CD4-positive, alpha-beta T cell treated with Interleukin-6 at 100 ng/mL for 8 hours (primary cell): ENCODE measurements around the gene DNAH11.
"Not testable (repeated sequence)": the region's sequence is repeated elsewhere in the genome, so short reads cannot be mapped to it uniquely, and the experiment has no call there.

Experiments used
- DNase-seq: peaks from one replicate; pipeline ENCODE4 v3.0.0-alpha.2; 2020; ENCODE audit warnings: mixed read lengths, low spot score

The DNAH11 gene

GRCh38 chr7:21617916-21618390 is 75.1 kb downstream of the DNAH11 start:
- no peak for DNase-seq

- no peak for DNase-seq
Observed at GRCh38 chr7:21618706-21619105, 75.9 kb downstream of the DNAH11 start.

GRCh38 chr7:21620054-21620453 is 77.2 kb downstream of the DNAH11 start:
- DNase-seq, result no peak

- DNase-seq, result no peak
Observed at GRCh38 chr7:21624320-21624719, 81.5 kb downstream of the DNAH11 start.

- no peak for DNase-seq
Observed at GRCh38 chr7:21636694-21637093, 93.9 kb downstream of the DNAH11 start.

- DNase-seq, result no peak
Observed at GRCh38 chr7:21639206-21639868, 96.5 kb downstream of the DNAH11 start.

- no peak for DNase-seq
Observed at GRCh38 chr7:21640105-21640504, 97.3 kb downstream of the DNAH11 start.

- DNase-seq, result no peak
Observed at GRCh38 chr7:21641546-21641945, 98.7 kb downstream of the DNAH11 start.

GRCh38 chr7:21642422-21642821 is 99.6 kb downstream of the DNAH11 start:
- no peak for DNase-seq

- no peak for DNase-seq
Observed at GRCh38 chr7:21651697-21652096, 108.9 kb downstream of the DNAH11 start.

- no peak for DNase-seq
Observed at GRCh38 chr7:21653623-21654022, 110.8 kb downstream of the DNAH11 start.

GRCh38 chr7:21656081-21656480 is 113.2 kb downstream of the DNAH11 start:
- no peak for DNase-seq

GRCh38 chr7:21656796-21657195 is 114.0 kb downstream of the DNAH11 start:
- DNase-seq, result no peak

GRCh38 chr7:21670496-21670895 is 127.7 kb downstream of the DNAH11 start:
- no peak for DNase-seq

- DNase-seq, result no peak
Observed at GRCh38 chr7:21671859-21672258, 129.0 kb downstream of the DNAH11 start.

- DNase-seq, result no peak
Observed at GRCh38 chr7:21675255-21675654, 132.4 kb downstream of the DNAH11 start.

GRCh38 chr7:21690705-21691104 is 147.9 kb downstream of the DNAH11 start:
- no peak for DNase-seq

GRCh38 chr7:21691146-21691545 is 148.3 kb downstream of the DNAH11 start:
- not testable (repeated sequence) for DNase-seq

- not testable (repeated sequence) for DNase-seq
Observed at GRCh38 chr7:21700587-21700986, 157.7 kb downstream of the DNAH11 start.

GRCh38 chr7:21702303-21702702 is 159.5 kb downstream of the DNAH11 start:
- no peak for DNase-seq

- DNase-seq, result no peak
Observed at GRCh38 chr7:21704359-21704758, 161.5 kb downstream of the DNAH11 start.

GRCh38 chr7:21706131-21706530 is 163.3 kb downstream of the DNAH11 start:
- no peak for DNase-seq

GRCh38 chr7:21707566-21707965 is 164.7 kb downstream of the DNAH11 start:
- DNase-seq, result no peak

GRCh38 chr7:21708096-21708495 is 165.3 kb downstream of the DNAH11 start:
- DNase-seq, result no peak
